ENCODE measurements around the gene SH3TC2.

Gene SH3TC2

GRCh38 chr5:148996270-148996669, 66.6 kb downstream of the SH3TC2 start:
- DNase-seq, result no peak

- DNase-seq, result no peak
Measured at GRCh38 chr5:148995791-148996190, 67.1 kb downstream of the SH3TC2 start.

GRCh38 chr5:148993283-148993936, 69.5 kb downstream of the SH3TC2 start:
- no peak for DNase-seq

- no peak for DNase-seq
Measured at GRCh38 chr5:148992265-148992664, 70.6 kb downstream of the SH3TC2 start.

- no peak for DNase-seq
Measured at GRCh38 chr5:148991566-148991965, 71.3 kb downstream of the SH3TC2 start.

- no peak for DNase-seq
Measured at GRCh38 chr5:148990817-148991216, 72.0 kb downstream of the SH3TC2 start.

- DNase-seq, result no peak
Measured at GRCh38 chr5:148989567-148989966, 73.3 kb downstream of the SH3TC2 start.

GRCh38 chr5:148988328-148988727, 74.5 kb downstream of the SH3TC2 start:
- no peak for DNase-seq

- no peak for DNase-seq
Measured at GRCh38 chr5:148986636-148987035, 76.2 kb downstream of the SH3TC2 start.

GRCh38 chr5:148984345-148984744, 78.5 kb downstream of the SH3TC2 start:
- DNase-seq, result no peak

GRCh38 chr5:148981353-148981752, 81.5 kb downstream of the SH3TC2 start:
- DNase-seq, result no peak

- DNase-seq, result no peak
Measured at GRCh38 chr5:148980731-148981130, 82.1 kb downstream of the SH3TC2 start.

GRCh38 chr5:148979083-148979723, 83.7 kb downstream of the SH3TC2 start:
- no peak for DNase-seq

- DNase-seq, result no peak
Measured at GRCh38 chr5:148978370-148979082, 84.3 kb downstream of the SH3TC2 start.

GRCh38 chr5:148976569-148977381, 86.1 kb downstream of the SH3TC2 start:
- no peak for DNase-seq

- DNase-seq, result no peak
Measured at GRCh38 chr5:148974642-148975327, 88.1 kb downstream of the SH3TC2 start.

GRCh38 chr5:148973455-148973854, 89.4 kb downstream of the SH3TC2 start:
- no peak for DNase-seq

GRCh38 chr5:148972974-148973374, 89.9 kb downstream of the SH3TC2 start:
- DNase-seq, result no peak

GRCh38 chr5:148972396-148972795, 90.5 kb downstream of the SH3TC2 start:
- no peak for DNase-seq

GRCh38 chr5:148970876-148971275, 92.0 kb downstream of the SH3TC2 start:
- no peak for DNase-seq

- DNase-seq, result no peak
Measured at GRCh38 chr5:148970228-148970627, 92.6 kb downstream of the SH3TC2 start.

- DNase-seq, result no peak
Measured at GRCh38 chr5:148969291-148969690, 93.6 kb downstream of the SH3TC2 start.

- DNase-seq, result no peak
Measured at GRCh38 chr5:148968311-148968710, 94.6 kb downstream of the SH3TC2 start.

All from stimulated activated CD4-positive, alpha-beta T cell treated with anti-CD3 and anti-CD28 coated beads, Interleukin-4, amount 100 ng/mL, for 4 hours (primary cell).